HG03095 (cell line): Measurements from ENCODE around the gene UBXN10.
"Not testable (repeated sequence)": the region's sequence is repeated elsewhere in the genome, so short reads cannot be mapped to it uniquely, and the experiment has no call there.

Source experiments
- ATAC-seq: cut with Tn5 transposase; IDR thresholded peaks from one replicate; pipeline ENCODE4 v1.9.1; 2021; ENCODE audit warnings: moderate library complexity; ENCODE audit not compliant: unreplicated experiment

The UBXN10 gene

GRCh38 chr1:20199403-20199802 is 13.5 kb downstream of the UBXN10 start:
- ATAC-seq = no peak

DNA sequence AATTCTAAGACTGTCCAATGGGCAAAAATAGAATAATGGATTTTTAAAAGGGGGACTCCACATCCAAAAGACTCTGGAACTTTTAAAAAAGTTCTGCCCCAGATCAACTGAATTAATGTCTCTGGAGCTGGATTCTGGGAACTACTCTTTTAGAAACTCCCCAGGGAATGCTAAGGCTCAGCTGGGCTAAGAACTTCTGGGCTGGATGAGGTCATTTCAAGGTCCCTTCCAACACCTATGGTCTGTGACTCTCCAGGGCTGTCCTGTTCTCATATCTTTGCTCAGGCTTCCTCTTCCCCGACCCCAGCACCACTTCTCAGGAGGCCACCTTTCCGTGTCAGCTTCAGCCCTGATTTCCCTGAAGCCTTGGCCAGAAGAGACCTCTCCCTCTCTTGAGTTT is 13.9 kb downstream of the UBXN10 start:
- ATAC-seq = no peak

DNA sequence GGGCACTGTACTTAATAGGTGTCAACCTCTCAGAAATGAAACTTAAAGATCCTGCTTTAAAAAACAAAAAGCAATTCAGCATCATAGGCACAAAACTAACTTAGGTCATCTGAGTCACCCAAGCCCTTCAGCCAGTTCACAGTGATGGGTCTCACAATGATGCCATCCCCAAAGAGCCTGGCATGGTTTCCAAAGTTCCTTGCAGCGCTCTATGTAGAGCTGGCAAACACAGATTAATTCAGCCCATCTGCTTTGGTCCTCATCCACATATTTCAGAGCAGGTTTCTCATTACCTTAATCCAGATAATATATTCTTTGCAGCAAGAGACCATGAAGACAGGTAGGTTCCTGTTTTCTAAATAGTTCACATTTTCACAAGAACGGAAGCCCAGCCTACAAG is 15.1 kb downstream of the UBXN10 start:
- ATAC-seq = no peak

GRCh38 chr1:20202166-20202565 is 16.3 kb downstream of the UBXN10 start:
- no peak for ATAC-seq

DNA sequence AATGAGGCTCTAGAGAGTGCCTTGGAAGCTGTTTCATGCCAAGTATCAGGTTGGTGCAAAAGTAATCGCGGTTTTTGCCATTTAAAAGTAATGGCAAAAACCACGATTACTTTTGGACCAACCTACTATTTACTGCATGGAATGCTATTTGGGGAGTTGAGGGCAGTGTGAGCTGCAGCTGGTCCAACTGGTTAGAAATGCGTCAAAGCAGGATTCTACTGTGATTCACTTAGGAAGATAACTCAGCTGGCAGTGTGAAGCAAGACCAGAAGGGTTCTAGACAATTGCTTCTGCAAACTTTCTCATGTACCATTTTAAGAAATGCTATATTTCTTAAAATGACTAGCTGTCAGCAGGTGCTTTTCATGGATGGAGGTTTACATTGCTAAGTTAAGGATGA is 21.6 kb downstream of the UBXN10 start:
- ATAC-seq = no peak

- ATAC-seq = no peak
These were observed 23.6 kb downstream of the UBXN10 start for GRCh38 chr1:20209471-20209870.

DNA sequence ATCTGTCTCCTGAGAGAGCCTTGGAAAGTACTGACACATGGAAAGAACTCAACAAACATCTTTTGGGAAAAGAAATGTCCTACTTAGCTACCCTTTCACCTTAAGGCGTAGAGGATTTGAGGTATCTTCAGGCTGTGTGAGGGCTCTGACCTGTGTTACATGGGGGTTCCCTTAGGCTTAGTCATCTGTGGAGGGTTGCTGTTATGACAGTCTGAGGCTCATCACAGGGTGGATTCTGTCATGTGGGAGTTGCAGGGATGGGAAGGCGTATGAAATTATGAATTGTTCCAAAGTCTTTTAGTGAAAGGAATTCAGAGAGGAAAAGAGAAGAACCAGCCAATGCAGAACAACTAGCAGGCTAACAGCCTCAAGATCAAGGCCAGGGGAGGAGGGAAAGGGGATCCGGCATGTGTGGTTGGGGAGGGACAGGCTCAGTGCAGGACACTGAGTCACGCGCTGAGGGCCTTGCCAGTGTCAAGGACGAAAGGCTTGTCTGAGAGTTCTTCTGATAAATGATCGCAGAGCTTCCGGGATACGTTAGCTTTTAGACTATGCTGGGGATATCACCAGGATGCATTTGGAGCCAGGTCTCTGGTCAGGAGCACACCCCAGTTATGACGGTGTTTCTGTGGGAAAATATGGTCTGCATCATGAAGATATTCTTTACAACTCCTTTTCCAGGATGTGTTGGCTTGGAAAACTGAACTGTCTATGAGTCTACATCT is 25.0 kb downstream of the UBXN10 start:
- no peak for ATAC-seq

- ATAC-seq = no peak
These were observed 25.6 kb downstream of the UBXN10 start for GRCh38 chr1:20211511-20211931.

GRCh38 chr1:20212085-20212684 is 26.3 kb downstream of the UBXN10 start:
- no peak for ATAC-seq

GRCh38 chr1:20212685-20213331 is 26.9 kb downstream of the UBXN10 start:
- ATAC-seq = no peak

DNA sequence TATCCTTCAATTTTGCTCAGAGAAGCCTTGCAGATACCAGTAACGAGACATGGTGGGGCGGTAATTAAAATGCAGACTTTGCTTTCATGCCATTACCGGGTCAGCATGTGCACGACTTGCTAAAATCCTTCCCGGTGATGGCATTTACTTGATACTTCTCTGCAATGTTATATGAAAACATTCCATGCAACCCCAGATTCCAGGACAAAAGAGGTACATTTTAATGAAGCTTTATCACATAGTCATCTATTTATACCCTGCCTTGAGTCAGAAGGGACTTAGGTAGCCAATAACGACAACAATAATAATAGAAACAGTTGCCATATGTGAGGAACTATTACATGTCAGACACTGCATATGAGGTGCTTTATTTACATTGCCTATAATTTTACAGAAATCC is 29.8 kb downstream of the UBXN10 start:
- no peak for ATAC-seq

DNA sequence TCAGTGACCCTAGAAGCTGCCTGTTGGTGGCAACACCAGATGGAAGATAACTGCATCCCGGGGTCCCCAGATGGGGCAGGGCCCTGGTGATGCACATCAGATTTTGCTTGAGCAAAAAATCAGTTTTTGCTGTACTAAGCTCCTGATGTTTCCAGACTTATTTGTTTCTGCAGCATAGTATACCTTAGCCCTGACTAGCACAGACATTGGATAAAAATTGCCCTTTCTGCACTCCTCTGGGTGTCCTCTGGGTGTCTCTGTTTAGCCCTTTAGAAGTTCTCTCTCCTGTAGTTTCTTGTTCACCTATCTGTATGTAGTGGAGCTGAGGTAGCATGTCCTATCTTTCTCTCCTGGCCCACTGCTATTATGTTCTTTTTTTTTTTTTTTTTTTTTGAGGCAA is 30.7 kb downstream of the UBXN10 start:
- ATAC-seq = no peak

- not testable (repeated sequence) for ATAC-seq
These were observed 33.2 kb downstream of the UBXN10 start for GRCh38 chr1:20219053-20219452.

DNA sequence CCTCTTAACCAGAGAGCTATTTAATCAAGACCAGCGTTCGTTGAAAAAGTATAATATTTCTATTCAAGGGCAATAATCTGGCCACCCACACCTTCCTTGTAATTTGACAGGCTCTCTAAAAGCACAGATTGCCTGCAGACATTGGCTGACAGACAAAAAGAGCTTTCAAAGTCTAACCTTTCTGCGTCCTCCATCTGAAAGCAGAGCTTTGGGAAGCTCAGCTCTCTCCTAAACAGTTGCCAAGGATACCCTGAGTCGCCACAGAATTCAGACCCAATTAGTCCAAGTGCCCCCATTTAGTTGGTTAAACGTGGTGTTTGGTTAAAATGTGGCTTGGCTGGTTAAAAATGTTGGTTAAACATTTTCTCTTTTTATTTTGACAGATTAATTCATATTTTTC is 34.1 kb downstream of the UBXN10 start:
- no peak for ATAC-seq

GRCh38 chr1:20223106-20223505 is 37.2 kb downstream of the UBXN10 start:
- no peak for ATAC-seq

DNA sequence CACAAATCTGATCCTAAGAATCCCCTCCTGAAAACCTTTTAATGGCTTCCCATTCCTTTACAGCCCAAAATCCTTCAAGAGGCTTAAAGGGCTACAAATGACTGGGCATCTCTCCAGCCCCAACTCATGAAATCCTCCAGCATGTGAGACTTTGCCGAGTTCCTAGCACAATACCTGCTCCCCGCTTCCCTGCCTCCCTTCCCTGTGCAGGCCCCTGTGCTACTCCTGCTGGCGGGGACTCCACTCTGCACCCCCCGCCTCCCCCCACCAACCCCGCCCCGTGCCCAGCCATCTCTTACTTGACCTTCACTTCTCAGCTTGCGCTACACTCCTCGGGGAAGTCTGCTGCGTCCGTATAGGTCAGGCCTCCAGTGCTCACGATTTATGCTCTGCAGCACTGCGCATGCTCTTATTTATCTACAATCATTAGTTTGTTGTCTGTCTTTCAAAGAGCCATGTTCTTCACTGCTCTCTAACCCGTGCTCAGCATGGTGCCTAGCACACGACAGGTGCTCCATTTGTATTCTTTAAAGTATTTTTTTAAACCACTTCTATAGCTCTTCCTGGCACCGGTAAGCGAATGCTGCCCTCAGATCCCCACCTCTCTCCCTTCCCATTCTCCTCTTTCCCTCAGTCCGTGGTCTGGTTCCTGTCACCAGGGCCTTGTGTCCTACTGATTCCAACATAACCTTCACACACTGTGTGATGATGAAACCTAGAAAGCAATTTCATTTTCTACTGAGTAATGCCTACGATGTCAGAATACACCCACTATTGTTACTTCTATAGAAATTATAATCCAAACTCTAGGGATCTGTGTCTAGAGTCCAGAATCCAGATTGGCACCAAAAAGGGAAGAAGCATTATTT is 37.9 kb downstream of the UBXN10 start:
- ATAC-seq = no peak

DNA sequence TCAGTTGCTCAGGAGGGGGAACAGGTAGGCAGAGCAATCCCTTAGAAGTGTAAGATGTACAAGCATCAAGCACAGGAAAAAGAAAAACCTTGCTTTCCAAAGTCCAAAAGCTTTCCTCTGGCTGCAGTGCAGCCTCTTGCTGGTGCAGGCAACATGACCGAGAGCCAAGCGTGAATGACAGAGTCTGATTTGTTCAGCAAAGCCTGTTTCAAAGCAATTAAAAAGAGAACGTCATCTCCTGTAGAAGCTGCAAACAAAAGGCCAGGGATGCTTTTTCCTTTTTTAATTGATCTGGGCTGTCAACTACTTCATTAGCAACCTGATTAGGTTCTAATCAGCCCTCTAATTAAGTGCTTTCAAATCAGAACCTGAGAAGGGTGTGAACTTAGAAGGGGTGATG is 38.6 kb downstream of the UBXN10 start:
- no peak for ATAC-seq

DNA sequence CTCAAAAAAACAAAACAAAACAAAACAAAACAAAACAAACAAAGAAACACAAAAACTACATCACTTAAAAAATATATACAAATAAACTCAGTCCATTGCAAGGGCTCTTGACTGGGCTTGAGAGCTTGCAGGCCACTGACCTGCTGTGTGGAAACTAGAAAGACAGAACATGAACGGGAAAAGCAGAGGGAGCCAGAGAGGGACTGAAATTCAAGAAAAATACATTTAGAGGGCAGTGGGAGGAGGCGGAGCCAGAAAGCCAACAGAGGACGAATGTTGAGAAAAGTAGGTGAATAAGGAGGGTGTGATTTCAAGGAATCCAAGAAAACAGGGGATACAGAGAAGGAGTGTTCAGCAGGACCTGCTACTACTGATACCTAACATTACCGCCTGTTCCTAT is 41.8 kb downstream of the UBXN10 start:
- ATAC-seq = no peak

GRCh38 chr1:20228314-20228825 is 42.5 kb downstream of the UBXN10 start:
- ATAC-seq = no peak

DNA sequence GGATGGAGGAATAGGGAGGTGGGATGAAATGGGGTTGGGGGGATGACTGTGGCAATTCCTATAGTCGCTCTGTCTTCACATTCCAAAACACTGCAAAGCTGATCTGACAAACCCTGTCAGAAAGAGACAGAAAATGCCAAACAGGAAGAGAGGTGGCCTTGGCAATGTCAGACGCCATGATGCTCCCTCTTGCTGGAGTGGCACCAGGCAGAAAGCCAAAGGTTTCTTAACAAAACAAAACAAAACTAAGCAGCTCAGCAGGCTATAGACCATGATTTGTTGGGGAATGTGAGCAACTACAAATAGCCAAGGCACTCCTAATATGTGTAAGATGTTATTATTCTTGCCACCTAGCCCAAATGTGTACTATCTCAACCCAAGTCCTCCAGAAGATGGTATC is 43.3 kb downstream of the UBXN10 start:
- ATAC-seq = no peak

GRCh38 chr1:20232564-20232963 is 46.7 kb downstream of the UBXN10 start:
- not testable (repeated sequence) for ATAC-seq
